ENCODE measurements around the gene DNAH14.

GRCh38 chr1:224995602-224996001, 66.1 kb downstream of the DNAH14 start:
- TF ChIP-seq CBX8 (IDR thresholded peaks at IDR 0.05) (no peak), RFX5 (IDR thresholded peaks at IDR 0.05) (no peak), BHLHE40 (IDR thresholded peaks at IDR 0.05; ENCODE audit: low read depth, low read length) (no peak), CTCF (IDR thresholded peaks at IDR 0.05) (no peak), FOSL2 (IDR thresholded peaks at IDR 0.05) (no peak), FOSL2 (CRISPR knock-in tag; IDR thresholded peaks at IDR 0.05) (no peak), POLR2A (IDR thresholded peaks at IDR 0.05; ENCODE audit: low read length) (no peak), CBX2 (IDR thresholded peaks at IDR 0.05; ENCODE audit: borderline replicate concordance, low read depth) (no peak), MAZ (IDR thresholded peaks at IDR 0.05; ENCODE audit: borderline replicate concordance, low read depth, low read length) (no peak), MAFK (IDR thresholded peaks at IDR 0.05; ENCODE audit: partially characterized antibody) (no peak), CHD2 (IDR thresholded peaks at IDR 0.05; ENCODE audit: low read length, partially characterized antibody) (no peak), REST (IDR thresholded peaks at IDR 0.05) (no peak), KDM1A (IDR thresholded peaks at IDR 0.05; ENCODE audit: low read depth) (no peak), FOSB (CRISPR knock-in tag; IDR thresholded peaks at IDR 0.05) (no peak), SREBF2 (IDR thresholded peaks at IDR 0.05) (no peak)

Measured in A549 (cell line).